ENCODE measurements around the gene ALDH1B1. TPM values are rescaled to one million over a fixed set of nuclear protein-coding genes. Genes with fewer than 3 reads are reported as not detected.

Gene ALDH1B1
- total RNA-seq, 1 experiment from 2014 or later = 35.7 TPM

DNA sequence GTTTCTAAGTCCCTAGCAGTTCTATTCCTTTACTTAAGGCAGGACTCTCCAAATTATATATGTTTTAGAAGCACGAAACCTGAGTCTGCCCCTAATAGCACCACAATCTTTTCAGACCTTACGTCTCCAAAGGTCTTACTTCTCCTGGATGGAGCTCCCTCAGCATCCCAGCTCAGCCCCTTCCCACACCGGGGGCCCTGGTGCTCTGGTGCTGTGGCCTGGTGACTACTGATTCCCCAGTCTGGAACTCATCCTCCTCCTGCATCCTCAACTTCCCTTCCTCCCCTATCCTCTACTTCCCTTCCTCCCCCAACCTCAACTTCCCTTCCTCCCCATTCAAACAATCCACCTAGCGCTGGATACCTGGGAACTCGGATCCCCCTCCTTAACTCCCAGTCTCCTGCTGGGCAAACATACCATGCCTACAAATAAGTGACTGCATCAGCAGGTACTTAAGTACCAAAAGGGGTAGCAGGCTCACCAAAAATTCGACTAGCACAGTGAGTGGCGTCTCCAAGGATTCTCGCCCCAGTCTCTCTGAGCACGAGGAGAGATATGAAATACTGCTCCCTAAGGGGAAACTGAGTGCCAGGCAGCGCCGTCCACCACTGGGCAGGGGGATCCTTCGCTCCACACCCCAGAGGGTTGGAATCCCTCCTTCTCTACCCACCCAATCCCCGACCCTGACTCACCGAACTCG lies 30.9 kb downstream of the ALDH1B1 start:
- CTCF ChIA-PET = no interaction called here
- intact Hi-C loops (cut with micrococcal nuclease; ENCODE audit: unreplicated experiment) = no loop called here
- Histone ChIP-seq H3K4me3 (ENCODE audit: low read depth, low read length) (peak overlapping the region; percentile 6; the same call in 1 of the 2 replicates), H3K36me3 (ENCODE audit: control insufficient read depth, insufficient read depth, low read length) (no peaks in the 10 kb centered on the region), H3K9me3 (no peaks in the 10 kb centered on the region), H3K27me3 (replicated peaks; ENCODE audit: control insufficient read depth, insufficient read depth, low read length) (no peaks in the 10 kb centered on the region), H3K4me1 (no peaks in the 10 kb centered on the region)
- POLR2A ChIA-PET = no interaction called here
- Mint-ChIP-seq H3K36me3 (ENCODE audit: insufficient read depth, unreplicated experiment) (no peaks in the 10 kb centered on the region), H3K27ac (ENCODE audit: unreplicated experiment) (no peak overlapping the region), H3K9me3 (ENCODE audit: unreplicated experiment) (no peaks in the 10 kb centered on the region), H3K4me3 (ENCODE audit: unreplicated experiment) (no peak overlapping the region), H3K27me3 (ENCODE audit: insufficient read depth, unreplicated experiment) (peaks cover 6% of the 10 kb centered on the region), H3K4me1 (ENCODE audit: low read depth, unreplicated experiment) (no peaks in the 10 kb centered on the region)
- no TSS peak for BruUV-seq (replicated peaks)
- no peak for DNase-seq
- TF ChIP-seq CTCF (IDR thresholded peaks at IDR 0.05; ENCODE audit: insufficient read depth in 1 of 2, low read depth in 1 of 2, low read length in 1 of 2, severe bottlenecking in 1 of 2, unreplicated experiment in 1 of 2) = no peak

- no peaks in the 10 kb centered on the region for H3K36me3 Mint-ChIP-seq (ENCODE audit: insufficient read depth, unreplicated experiment)
- H3K9me3 Mint-ChIP-seq (ENCODE audit: unreplicated experiment) = no peaks in the 10 kb centered on the region
- H3K4me1 Mint-ChIP-seq (ENCODE audit: low read depth, unreplicated experiment) = no peaks in the 10 kb centered on the region
- Histone ChIP-seq H3K4me1 (no peaks in the 10 kb centered on the region), H3K9me3 (no peaks in the 10 kb centered on the region), H3K27me3 (replicated peaks; ENCODE audit: control insufficient read depth, insufficient read depth, low read length) (no peaks in the 10 kb centered on the region), H3K36me3 (ENCODE audit: control insufficient read depth, insufficient read depth, low read length) (no peaks in the 10 kb centered on the region), H3K4me3 (ENCODE audit: low read depth, low read length) (peak within 1 kb of the TSS; percentile 24)
- no TSS peak for BruUV-seq (replicated peaks)
- ChIA-PET CTCF (no interaction called here), POLR2A (no interaction called here)
- H3K4me3 Mint-ChIP-seq (ENCODE audit: unreplicated experiment) = peak within 1 kb of the TSS; percentile 58
- DNase-seq = peak in 1 of 2 experiments; percentile 21
- peaks cover 6% of the 10 kb centered on the region for H3K27me3 Mint-ChIP-seq (ENCODE audit: insufficient read depth, unreplicated experiment)
- no peak within 1 kb of the TSS for H3K27ac Mint-ChIP-seq (ENCODE audit: unreplicated experiment)
- TF ChIP-seq CTCF (IDR thresholded peaks at IDR 0.05; ENCODE audit: insufficient read depth in 1 of 2, low read depth in 1 of 2, low read length in 1 of 2, severe bottlenecking in 1 of 2, unreplicated experiment in 1 of 2) = no peak
- intact Hi-C loops (cut with micrococcal nuclease; ENCODE audit: unreplicated experiment) = no loop called here
These were observed 31.7 kb downstream of the ALDH1B1 start, which contains the start of gene IGFBPL1 for GRCh38 chr9:38423973-38424843. Gene IGFBPL1, minus strand, starts transcription at chr9:38424454. Its CDS starts 30 bp downstream, at chr9:38424424.

DNA sequence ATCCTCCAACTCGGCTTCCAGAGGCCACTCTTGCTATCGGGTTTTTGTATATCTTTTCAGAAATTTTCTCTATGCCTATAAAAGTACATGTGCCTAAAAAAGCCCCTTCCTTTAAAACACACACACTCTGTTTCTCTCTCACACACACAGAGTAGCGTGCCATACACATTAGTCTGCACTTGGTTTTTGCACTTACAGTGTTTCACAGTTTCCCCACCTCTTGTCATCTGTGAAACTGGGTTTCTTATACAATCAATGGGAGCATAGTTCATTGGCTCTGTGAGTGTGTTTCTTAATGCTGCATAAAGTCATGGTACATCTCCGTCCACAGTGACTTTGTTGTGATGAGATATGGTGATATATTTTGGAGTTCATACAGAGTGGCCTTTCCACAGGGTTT lies 32.4 kb downstream of the ALDH1B1 start:
- H3K4me3 ChIP-seq (ENCODE audit: low read depth, low read length) = no peak overlapping the region

More for the DNA sequence above, 32.4 kb downstream of the ALDH1B1 start:
- H3K36me3 Mint-ChIP-seq (ENCODE audit: insufficient read depth, unreplicated experiment) = no peaks in the 10 kb centered on the region
- no peak for TF ChIP-seq CTCF (IDR thresholded peaks at IDR 0.05; ENCODE audit: insufficient read depth in 1 of 2, low read depth in 1 of 2, low read length in 1 of 2, severe bottlenecking in 1 of 2, unreplicated experiment in 1 of 2)
- Histone ChIP-seq H3K9me3 (no peaks in the 10 kb centered on the region), H3K36me3 (ENCODE audit: control insufficient read depth, insufficient read depth, low read length) (no peaks in the 10 kb centered on the region), H3K4me1 (no peaks in the 10 kb centered on the region), H3K27me3 (replicated peaks; ENCODE audit: control insufficient read depth, insufficient read depth, low read length) (no peaks in the 10 kb centered on the region)
- ChIA-PET CTCF (no interaction called here), POLR2A (no interaction called here)
- no TSS peak for BruUV-seq (replicated peaks)
- no peaks in the 10 kb centered on the region for H3K4me1 Mint-ChIP-seq (ENCODE audit: low read depth, unreplicated experiment)
- no peak for DNase-seq
- H3K4me3 Mint-ChIP-seq (ENCODE audit: unreplicated experiment) = peak overlapping the region; percentile 58
- peaks cover 6% of the 10 kb centered on the region for H3K27me3 Mint-ChIP-seq (ENCODE audit: insufficient read depth, unreplicated experiment)
- intact Hi-C loops (cut with micrococcal nuclease; ENCODE audit: unreplicated experiment) = no loop called here
- no peak overlapping the region for H3K27ac Mint-ChIP-seq (ENCODE audit: unreplicated experiment)
- H3K9me3 Mint-ChIP-seq (ENCODE audit: unreplicated experiment) = no peaks in the 10 kb centered on the region

All from Caco-2 (cell line).